Muscle layer of duodenum (tissue), 2 donors: Measurements from ENCODE around the gene ANGPTL4.
"Not testable (repeated sequence)": the region's sequence is repeated elsewhere in the genome, so short reads cannot be mapped to it uniquely, and the experiment has no call there.

ENCODE experiments used
- H3K27ac ChIP-seq: one replicate; pipeline ENCODE4 v1.7.0; 2013; ENCODE audit warnings: mild to moderate bottlenecking, low read length
- H3K27me3 ChIP-seq: one replicate; pipeline ENCODE4 v1.7.0; 2013; ENCODE audit warnings: low read depth, mild to moderate bottlenecking, control low read depth, low read length
- H3K36me3 ChIP-seq, 2 donors: one replicate each; pipeline ENCODE4 v1.7.0; 2013; ENCODE audit warnings: low read length in 2 of 2, control low read depth in 1 of 2, mild to moderate bottlenecking in 1 of 2; ENCODE audit not compliant: insufficient read depth in 2 of 2, control insufficient read depth in 1 of 2
- H3K4me1 ChIP-seq, 2 donors: one replicate each; pipeline ENCODE4 v1.7.0; 2013; ENCODE audit warnings: low read length in 2 of 2, mild to moderate bottlenecking in 2 of 2, control low read depth in 1 of 2, moderate library complexity in 1 of 2; ENCODE audit not compliant: insufficient read depth in 2 of 2, control insufficient read depth in 1 of 2
- H3K4me3 ChIP-seq, 2 donors: one replicate each; pipeline ENCODE4 v1.7.0; 2013; ENCODE audit warnings: low read length in 2 of 2, low read depth in 1 of 2, mild to moderate bottlenecking in 1 of 2
- H3K9me3 ChIP-seq, 2 donors: one replicate each; pipeline ENCODE4 v1.7.0; 2013; ENCODE audit warnings: low read length in 2 of 2, control low read depth in 1 of 2, mild to moderate bottlenecking in 1 of 2; ENCODE audit not compliant: control insufficient read depth in 1 of 2
- donor health status: healthy.

ANGPTL4 gene

DNA sequence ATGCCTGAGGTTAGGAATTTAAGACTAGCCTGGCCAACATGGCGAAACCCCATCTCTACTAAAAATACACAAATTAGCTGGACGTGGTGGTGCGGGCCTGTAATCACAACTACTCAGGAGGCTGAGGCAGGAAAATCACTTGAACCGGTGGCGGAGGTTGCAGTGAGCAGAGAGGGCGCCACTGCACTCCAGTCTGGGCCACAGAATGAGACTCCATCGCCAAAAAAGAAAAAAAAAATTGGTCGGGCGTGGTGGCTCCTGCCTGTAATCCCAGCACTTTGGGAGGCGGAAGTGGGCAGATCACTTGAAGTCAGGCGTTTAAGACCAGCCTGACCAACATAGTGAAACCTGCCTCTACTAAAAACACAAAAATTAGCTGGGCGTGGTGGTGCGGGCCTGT lies 46.8 kb downstream of the ANGPTL4 start:
- peaks cover 4 to 23% of the 10 kb centered on the region in 2 donors for H3K4me1 ChIP-seq
- H3K27me3 ChIP-seq, H3K4me3 ChIP-seq, H3K36me3 ChIP-seq, H3K9me3 ChIP-seq, H3K27ac ChIP-seq: not testable (repeated sequence)

DNA sequence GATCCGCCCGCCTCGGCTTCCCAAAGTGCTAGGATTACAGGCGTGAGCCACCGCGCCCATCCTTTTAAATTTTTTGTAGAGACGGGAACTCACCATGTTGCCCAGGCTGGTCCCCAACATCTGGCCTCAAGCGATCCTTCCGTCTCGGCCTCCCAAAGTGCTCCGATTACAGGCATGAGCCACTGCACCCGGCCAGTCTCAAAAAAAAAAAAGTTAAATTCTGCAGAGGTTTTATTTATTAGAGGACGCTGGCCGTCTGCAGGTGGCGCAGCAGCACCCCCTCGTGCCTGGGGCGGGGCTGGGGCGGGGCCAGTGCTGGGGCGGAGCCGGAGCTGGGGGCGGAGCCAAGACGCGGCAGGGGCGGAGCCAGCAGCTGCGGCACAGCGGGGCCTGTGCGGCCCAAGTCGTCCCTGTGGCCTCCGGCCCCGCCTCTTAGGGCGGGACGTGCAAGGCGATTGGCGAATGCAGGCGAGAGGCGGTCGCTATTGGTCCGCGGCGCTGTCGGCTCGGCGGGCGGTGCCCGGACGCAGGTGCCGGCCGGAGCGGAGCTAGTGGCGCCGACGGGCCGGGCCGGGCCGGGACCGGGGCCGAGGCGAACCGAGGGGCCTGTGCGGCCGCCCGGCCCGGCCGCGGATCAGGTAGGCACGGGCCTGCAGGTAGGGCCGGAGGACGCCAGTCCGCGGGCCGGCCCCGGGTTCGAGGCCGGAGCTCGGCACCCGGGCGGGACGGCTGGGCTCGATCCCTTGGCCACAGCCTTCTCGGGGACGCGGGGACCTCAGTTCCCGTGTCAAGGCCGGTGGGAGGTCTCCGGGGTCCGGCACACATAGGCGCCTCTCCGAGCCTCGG lies 49.1 kb downstream of the ANGPTL4 start, which contains the start of gene MARCHF2:
MARCHF2 (plus strand) TSS at position 523 of the 846 bp plus-strand sequence. CDS start 8,536 bp downstream, outside the sequence.
- no peaks in the 10 kb centered on the region for H3K36me3 ChIP-seq
- H3K27me3 ChIP-seq, result no peaks in the 10 kb centered on the region
- H3K4me3 ChIP-seq, result peak within 1 kb of the TSS; percentile 81 to 86
- no peak within 1 kb of the TSS for H3K27ac ChIP-seq
- H3K4me1 ChIP-seq, result peaks cover 5 to 37% of the 10 kb centered on the region in 2 donors
- H3K9me3 ChIP-seq, result no peaks in the 10 kb centered on the region

DNA sequence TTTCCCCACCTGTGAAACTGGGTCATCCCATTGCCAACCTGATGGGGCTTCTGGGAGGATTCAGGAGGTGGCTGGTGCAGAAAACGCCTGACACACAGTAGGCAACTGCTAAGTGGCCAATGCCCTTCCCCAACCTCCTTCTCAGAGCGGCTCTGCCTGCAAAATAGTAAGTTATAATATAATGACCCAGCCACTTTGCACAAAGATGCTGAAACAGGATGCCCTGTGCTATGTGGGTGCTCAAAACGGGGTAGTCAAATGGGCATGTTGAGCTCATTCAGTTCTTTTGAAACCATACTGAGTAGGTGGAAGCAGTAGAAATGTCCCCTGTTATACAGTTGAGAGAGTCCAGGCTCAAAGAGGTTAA lies 49.7 kb downstream of the ANGPTL4 start:
- H3K27ac ChIP-seq, result no peak overlapping the region
- no peaks in the 10 kb centered on the region for H3K36me3 ChIP-seq
- H3K4me1 ChIP-seq, result peaks cover 8 to 43% of the 10 kb centered on the region in 2 donors
- no peaks in the 10 kb centered on the region for H3K27me3 ChIP-seq
- H3K4me3 ChIP-seq, result peak overlapping the region; percentile 81 to 86
- no peaks in the 10 kb centered on the region for H3K9me3 ChIP-seq

DNA sequence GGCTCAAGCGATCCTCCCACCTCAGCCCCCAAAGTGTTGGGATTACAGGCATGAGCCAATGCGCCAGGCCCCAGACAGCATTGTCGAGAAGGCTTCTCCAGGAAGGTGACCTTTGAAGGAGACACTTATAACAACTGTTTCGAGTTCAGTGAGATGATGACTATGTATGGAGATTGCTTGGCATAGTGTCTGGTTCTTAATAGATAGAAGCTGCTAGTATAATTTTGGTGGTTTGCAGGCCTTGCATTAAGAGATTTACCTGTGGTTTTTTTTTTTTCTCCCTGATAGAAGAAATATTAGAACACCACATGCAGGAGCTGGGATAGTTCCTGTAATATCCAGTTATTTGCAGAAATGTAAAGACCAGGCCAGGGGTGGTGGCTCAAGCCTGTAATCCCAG lies 52.8 kb downstream of the ANGPTL4 start:
- Histone ChIP-seq H3K27me3 (no peaks in the 10 kb centered on the region), H3K27ac (peak overlapping the region; percentile 39), H3K36me3 (peaks cover 0 to 3% of the 10 kb centered on the region in 2 donors), H3K4me1 (peaks cover 8 to 43% of the 10 kb centered on the region in 2 donors), H3K9me3 (no peaks in the 10 kb centered on the region), H3K4me3 (no peak overlapping the region)

DNA sequence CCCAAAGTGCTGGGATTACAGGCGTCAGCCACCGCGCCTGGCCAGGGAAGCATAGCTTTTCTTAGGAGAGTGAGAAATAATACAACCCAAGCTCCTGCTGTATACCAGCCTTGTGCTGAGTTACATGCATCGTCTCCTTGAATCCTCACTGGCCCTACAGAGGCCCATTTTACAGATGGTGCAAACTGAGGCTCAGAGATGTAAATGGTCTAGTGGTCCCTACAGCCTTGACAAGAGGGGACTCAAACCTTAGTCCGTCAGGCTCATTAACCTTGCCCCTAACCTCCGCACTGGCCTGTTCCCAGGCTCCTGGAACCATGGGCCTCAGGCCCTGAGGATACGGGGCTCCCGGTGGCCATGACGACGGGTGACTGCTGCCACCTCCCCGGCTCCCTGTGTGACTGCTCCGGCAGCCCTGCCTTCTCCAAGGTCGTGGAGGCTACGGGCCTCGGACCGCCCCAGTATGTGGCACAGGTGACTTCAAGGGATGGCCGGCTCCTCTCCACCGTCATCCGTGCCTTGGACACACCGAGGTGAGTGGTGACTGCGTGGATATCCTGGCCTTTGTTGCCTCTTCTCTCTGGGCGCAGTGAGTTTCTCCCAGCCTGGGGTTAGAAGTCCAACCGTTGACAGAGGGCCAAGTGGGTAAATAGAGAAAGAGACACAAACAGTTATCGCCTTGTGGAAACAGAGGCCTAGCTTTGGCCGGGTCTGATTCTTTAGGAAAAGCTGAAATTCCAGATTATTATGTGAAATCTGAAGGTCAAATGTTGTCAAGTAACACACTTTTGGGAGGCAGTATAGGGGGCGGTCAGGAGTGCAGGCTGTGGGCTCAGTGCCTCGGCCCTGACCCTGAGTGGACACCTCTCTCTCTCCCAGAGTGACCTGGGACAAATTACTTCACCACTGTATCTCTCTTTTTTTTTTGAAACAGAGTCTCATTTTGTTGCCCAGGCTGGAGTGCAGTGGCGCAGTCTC lies 57.8 kb downstream of the ANGPTL4 start:
- H3K27ac ChIP-seq, result no peak overlapping the region
- no peak overlapping the region for H3K4me3 ChIP-seq
- no peaks in the 10 kb centered on the region for H3K9me3 ChIP-seq
- H3K4me1 ChIP-seq, result peaks cover 7 to 20% of the 10 kb centered on the region in 2 donors
- no peaks in the 10 kb centered on the region for H3K27me3 ChIP-seq
- peaks cover 0 to 14% of the 10 kb centered on the region in 2 donors for H3K36me3 ChIP-seq

DNA sequence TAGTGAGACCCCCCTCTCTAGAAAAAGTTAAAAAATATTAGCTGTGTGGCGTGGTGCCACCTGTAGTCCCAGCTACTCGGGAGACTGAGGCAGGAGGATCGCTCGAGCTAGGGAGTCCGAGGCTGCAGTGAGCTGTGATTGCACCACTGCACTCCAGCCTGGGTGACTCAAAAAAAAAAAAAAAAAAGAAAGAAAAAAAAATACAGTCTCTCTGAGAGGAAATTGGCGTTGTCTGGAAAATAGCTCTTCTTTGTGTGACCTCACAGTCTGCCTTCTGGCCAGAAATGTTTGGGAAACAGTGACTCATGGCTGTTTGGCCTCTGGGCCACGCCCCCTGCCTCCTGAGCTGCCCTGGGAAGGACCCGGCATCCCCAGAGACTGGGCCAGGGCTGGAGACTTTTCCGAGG lies 59.9 kb downstream of the ANGPTL4 start:
- Histone ChIP-seq H3K4me1 (peaks cover 3 to 5% of the 10 kb centered on the region in 2 donors), H3K9me3 (no peaks in the 10 kb centered on the region), H3K36me3 (peaks cover 0 to 21% of the 10 kb centered on the region in 2 donors), H3K27ac (peak overlapping the region; percentile 79), H3K4me3 (peak overlapping the region in 1 of 2 donors; percentile 40), H3K27me3 (no peaks in the 10 kb centered on the region)
